GM10847 (cell line): Measurements from ENCODE around the gene VILL.

ENCODE experiments used
- POLR2A ChIP-seq: IDR thresholded peaks from 2 replicates; pipeline ENCODE4 v1.6.1; 2011; ENCODE audit not compliant: insufficient read length; ENCODE audit errors: extremely low read depth

The VILL gene

GRCh38 chr3:37991823-37992222, 1.2 kb downstream of the VILL start:
- no peak for TF ChIP-seq POLR2A

DNA sequence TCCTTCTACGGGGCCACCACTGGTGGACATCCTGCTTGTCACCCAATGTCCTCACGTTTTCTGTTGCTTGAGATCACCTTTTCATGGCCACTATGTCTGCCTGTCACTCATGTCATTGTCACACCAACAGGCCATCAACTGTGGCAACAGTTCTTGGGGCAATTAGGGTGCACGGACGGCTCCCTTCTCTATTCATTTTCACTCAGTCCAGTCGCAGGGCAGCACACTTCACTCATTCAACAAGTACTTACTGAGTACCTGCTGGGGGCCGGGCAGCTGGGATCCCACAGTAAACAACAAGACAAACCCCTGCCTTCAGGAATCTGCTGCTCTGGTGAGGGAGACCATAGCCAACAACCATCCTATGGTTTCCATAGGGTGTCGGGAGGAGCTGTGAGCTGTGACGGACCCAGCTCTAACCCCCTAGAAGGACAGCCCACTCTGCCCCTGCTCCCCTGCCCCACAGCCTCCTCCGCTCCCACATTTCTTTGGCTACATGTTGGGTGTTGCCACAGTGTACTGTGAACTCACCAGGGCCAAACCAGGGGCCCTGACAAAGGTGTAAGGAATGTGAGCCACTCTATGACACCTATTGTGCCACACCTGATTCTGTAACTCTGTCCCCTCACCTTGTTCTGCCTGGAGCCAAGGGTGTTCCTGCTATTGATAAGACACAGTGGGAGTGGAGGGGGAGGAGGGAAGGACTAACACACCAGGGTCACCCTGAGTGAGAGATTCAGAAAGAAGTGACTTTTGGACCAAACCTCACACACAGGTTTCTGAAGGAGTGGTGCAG, 1.9 kb downstream of the VILL start:
- TF ChIP-seq POLR2A: no peak

- TF ChIP-seq POLR2A: no peak
These were observed 2.5 kb downstream of the VILL start for GRCh38 chr3:37993067-37993455.

DNA sequence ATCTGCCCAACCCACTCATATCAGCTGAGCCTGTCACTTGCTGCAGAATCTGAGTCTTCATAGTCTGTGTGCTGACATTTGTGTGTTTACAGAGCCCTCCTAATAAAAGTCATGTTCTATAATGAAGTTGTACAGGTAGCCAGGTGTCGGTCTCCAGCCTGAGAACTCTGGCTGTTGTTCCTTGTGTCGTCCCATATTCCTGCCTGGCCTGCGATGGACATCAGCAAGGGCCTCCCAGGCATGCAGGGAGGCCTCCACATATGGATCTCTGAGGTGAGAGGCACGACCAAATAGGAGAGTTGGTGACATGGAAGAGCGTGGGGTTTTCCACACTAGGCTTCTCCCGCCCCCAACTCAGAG, 2.9 kb downstream of the VILL start:
- TF ChIP-seq POLR2A: no peak

- TF ChIP-seq POLR2A: peak; percentile 54
These were observed 3.4 kb downstream of the VILL start for GRCh38 chr3:37993820-37994638.

DNA sequence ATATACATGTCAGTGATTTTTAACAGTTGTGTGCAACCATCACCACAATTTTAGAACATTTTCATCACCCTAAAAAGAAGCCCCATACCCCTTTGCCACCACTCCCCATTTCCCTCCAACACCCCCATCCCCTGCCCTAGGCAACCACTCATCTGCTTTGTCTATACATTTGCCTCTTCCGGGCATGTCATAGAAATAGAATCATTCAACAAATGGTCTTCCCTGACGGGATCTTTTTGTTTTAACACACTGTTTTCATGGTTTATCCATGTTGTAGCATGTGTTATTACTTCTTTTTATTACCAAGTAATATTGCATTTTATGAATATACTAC, 4.0 kb downstream of the VILL start:
- no peak for TF ChIP-seq POLR2A

DNA sequence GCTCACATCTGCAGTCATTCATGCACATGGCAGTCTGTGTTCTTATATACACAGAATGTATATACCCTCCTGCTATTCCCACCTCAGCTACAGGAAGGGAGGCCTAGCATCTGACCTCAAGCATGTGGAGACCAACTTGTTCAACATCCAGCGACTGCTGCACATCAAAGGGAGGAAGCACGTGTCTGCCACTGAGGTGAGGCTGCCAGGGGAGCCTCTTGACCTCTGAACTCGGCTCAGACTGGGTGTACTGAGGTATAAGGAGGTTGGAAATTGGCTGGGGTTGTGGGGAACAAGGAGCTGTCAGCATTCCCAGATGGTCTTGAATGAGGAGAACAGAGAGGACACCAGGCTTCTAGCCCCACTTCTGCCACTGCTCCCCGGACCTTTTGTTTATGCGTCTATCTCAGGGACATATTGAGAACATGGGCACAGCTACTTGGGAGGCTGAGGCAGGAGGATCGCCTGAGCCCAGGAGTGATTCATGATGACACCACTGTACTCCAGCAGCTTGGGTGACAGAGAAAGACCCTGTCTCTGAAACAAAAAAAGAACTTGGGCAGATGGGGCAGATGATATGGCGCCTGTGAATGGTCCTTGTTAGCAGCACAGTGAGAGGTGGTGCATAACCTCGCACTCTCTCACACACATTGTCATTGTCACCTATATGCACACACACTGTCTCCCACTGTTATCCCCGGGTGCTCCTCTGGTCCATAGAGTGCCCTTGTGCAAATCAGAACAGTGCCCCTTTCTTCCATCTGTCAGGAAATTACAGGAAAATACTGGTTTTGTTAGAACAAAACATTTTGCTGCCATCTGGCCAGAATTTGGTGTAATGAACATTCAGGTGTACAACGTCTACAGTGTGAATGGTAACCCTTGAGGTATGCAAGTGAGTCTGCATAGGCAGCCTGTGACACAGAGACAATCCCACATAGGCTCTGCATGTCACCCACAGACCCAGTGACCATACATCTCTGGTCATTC, 5.4 kb downstream of the VILL start:
- TF ChIP-seq POLR2A: no peak

DNA sequence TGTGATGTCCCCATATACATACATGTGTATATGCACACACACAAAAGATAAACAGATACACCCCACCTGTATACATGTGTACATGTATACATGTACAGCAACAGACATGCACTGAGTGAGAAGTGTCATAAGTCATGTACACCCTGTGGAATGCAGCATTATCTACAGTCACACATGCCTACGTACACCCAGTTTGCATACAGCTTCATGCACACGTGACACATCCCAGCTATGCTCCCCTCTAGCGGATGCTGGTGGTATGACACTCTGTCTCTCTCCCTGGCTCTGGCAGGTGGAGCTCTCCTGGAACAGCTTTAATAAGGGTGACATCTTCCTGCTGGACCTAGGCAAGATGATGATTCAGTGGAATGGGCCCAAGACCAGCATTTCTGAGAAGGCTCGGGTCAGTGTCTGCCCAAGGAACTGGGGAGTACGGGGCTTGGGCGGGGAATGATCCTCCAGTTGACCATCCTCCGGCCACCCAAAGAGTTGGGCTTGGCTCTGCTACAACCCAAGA, 6.3 kb downstream of the VILL start:
- no peak for TF ChIP-seq POLR2A

GRCh38 chr3:37997342-37997741, 6.8 kb downstream of the VILL start:
- no peak for TF ChIP-seq POLR2A

GRCh38 chr3:37997791-37998370, 7.3 kb downstream of the VILL start:
- TF ChIP-seq POLR2A: no peak

GRCh38 chr3:37999836-38000235, 9.2 kb downstream of the VILL start:
- no peak for TF ChIP-seq POLR2A

DNA sequence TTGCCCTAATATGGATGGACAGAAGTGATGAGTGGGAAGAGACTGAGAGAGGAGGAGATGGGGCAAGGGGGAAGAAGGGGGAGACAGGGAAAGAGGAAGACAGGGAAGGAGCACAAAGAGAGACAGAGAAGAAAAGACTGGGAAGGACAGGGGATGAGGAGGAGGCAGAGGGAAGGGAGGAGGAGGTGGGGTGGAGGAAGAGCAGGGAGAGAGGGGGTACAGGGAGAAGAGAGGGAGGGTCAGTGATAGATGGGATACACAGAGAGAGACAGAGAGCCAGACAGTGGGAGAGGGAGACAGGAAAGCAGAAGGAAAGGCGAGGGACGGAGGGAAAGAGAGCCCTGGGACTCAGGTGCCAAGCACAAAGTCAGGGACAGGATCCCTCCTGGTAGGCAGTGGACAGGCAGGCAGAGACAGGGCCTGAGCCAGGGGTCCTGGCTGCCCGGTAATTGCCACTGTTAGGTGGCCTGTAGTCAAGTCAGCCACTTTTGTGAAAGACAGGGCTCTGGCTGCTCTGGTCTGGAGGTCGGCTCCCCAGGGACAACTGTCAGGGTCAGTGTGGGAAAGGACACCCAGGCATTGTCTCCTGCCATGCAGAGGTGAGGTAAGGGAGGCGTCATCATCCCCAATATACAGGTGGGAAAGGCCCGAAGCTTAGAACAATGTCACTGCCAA, 9.8 kb downstream of the VILL start:
- no peak for TF ChIP-seq POLR2A

DNA sequence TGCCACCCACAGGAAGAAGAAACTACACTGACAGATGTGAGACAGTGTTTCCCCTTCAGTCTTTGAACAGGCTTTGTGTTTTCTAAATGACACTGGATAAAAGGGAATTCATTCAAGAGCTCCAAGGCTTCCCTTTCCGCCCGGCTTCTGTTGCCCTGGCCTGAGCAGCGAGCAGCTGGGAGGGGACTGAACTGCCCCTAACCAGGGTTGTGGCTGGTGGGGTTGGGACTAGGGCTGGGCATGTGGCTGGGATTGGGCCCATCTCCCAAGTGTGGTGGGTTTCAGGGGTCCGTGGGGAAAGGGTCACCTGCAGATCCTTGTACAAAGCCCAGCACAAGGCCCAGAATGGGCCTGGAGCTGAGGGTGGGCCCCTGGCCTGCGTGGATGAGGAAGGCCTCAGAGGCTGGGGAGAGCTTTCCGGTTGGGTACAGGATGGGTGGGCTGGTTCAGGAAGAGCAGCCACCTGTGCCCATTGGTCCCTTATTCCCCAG, 10.4 kb downstream of the VILL start:
- no peak for TF ChIP-seq POLR2A

GRCh38 chr3:38001456-38002081, 11.0 kb downstream of the VILL start:
- no peak for TF ChIP-seq POLR2A
